Right lobe of liver (tissue), 4 donors: ENCODE results near the gene ITCH.
"Not testable (repeated sequence)": the region's sequence is repeated elsewhere in the genome, so short reads cannot be mapped to it uniquely, and the experiment has no call there.

ENCODE experiments used
- CTCF ChIP-seq, 4 donors: fragments of 200-600 bp in 3 of 4; fragments of 450-650 bp in 1 of 4; IDR thresholded peaks; one replicate each; pipeline versions ENCODE4 v1.5.1 to v1.8.0; 2016 to 2022; ENCODE audit warnings: antibody characterized with exemption in 4 of 4, mild to moderate bottlenecking in 2 of 4
- POLR2A ChIP-seq: fragments of 450-650 bp; IDR thresholded peaks from one replicate; pipeline ENCODE4 v1.6.1; 2017; ENCODE audit warnings: antibody characterized with exemption, mild to moderate bottlenecking
- donor health status: DM: no; HTN: no; CAD: no.
- donor health status: DM: no; HTN: no; CAD: no.
- donor health status: DM: no; HTN: yes; CAD: no.

- TF ChIP-seq CTCF (IDR thresholded peaks at IDR 0.05); POLR2A: not testable (repeated sequence)
These were observed 51.5 kb downstream of the ITCH start for GRCh38 chr20:34414525-34414924.
